Measurements from ENCODE around the gene CHST15. TPM values are rescaled to one million over a fixed set of nuclear protein-coding genes. Genes with fewer than 3 reads are reported as not detected.

The CHST15 gene
- total RNA-seq, 3 donors from 2014 or later: 4.8 to 64.5 (median 10.8) TPM

- TF ChIP-seq, protein P1, sequence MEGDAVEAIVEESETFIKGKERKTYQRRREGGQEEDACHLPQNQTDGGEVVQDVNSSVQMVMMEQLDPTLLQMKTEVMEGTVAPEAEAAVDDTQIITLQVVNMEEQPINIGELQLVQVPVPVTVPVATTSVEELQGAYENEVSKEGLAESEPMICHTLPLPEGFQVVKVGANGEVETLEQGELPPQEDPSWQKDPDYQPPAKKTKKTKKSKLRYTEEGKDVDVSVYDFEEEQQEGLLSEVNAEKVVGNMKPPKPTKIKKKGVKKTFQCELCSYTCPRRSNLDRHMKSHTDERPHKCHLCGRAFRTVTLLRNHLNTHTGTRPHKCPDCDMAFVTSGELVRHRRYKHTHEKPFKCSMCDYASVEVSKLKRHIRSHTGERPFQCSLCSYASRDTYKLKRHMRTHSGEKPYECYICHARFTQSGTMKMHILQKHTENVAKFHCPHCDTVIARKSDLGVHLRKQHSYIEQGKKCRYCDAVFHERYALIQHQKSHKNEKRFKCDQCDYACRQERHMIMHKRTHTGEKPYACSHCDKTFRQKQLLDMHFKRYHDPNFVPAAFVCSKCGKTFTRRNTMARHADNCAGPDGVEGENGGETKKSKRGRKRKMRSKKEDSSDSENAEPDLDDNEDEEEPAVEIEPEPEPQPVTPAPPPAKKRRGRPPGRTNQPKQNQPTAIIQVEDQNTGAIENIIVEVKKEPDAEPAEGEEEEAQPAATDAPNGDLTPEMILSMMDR (IDR thresholded peaks at IDR 0.05): no peak
- intact Hi-C loops (cut with DNase I, micrococcal nuclease): no loop called here
- ATAC-seq: no peak
These were observed 36.1 kb upstream of the CHST15 start for GRCh38 chr10:124129471-124129870.

DNA sequence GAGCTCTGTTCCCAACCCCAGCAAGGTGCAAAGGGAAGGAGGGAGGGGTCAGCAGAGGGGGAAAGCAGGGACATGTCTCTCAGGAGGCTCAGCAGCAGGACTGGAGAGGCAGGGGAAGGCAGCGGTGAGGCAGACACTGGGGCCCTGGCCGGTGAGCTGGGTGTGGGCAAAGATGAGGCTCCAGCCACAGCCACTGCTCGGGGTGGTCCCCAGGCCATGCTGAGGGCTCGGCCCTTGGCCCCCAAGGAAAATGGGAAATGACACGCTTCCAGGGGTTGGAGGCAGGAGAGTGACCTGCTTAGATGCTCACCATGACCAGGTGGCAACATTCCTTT lies 35.4 kb upstream of the CHST15 start:
- intact Hi-C loops (cut with DNase I, micrococcal nuclease): no loop called here
- DNase-seq (no peak), ATAC-seq (no peak)

More at GRCh38 chr10:124129471-124129870, 36.1 kb upstream of the CHST15 start:
- no peaks in the 10 kb centered on the region for H3K9me3 ChIP-seq
- H3K36me3 ChIP-seq (ENCODE audit: low read depth): no peaks in the 10 kb centered on the region
- DNase-seq: no peak
- no peaks in the 10 kb centered on the region for H3K4me1 ChIP-seq (ENCODE audit: low read depth)
- H3K4me3 ChIP-seq: no peak overlapping the region

GRCh38 chr10:124127965-124128810 lies 34.8 kb upstream of the CHST15 start:
- TF ChIP-seq, protein P1 (IDR thresholded peaks at IDR 0.05): no peak
- Histone ChIP-seq H3K9me3 (no peaks in the 10 kb centered on the region), H3K4me3 (no peak overlapping the region), H3K4me1 (ENCODE audit: low read depth) (no peaks in the 10 kb centered on the region), H3K36me3 (ENCODE audit: low read depth) (no peaks in the 10 kb centered on the region)
- intact Hi-C loops (cut with DNase I, micrococcal nuclease): no loop called here
- no peak for DNase-seq
- ATAC-seq: no peak

More for the DNA sequence above, 35.4 kb upstream of the CHST15 start:
- TF ChIP-seq, protein P1 (IDR thresholded peaks at IDR 0.05): no peak
- Histone ChIP-seq H3K4me1 (ENCODE audit: low read depth) (no peaks in the 10 kb centered on the region), H3K4me3 (no peak overlapping the region), H3K9me3 (no peaks in the 10 kb centered on the region), H3K36me3 (ENCODE audit: low read depth) (no peaks in the 10 kb centered on the region)

- H3K9me3 ChIP-seq: no peaks in the 10 kb centered on the region
- DNase-seq (no peak), ATAC-seq (no peak)
- intact Hi-C loops (cut with DNase I, micrococcal nuclease): no loop called here
- TF ChIP-seq, protein P1 (IDR thresholded peaks at IDR 0.05): no peak
- no peaks in the 10 kb centered on the region for H3K4me1 ChIP-seq (ENCODE audit: low read depth)
- no peaks in the 10 kb centered on the region for H3K36me3 ChIP-seq (ENCODE audit: low read depth)
- no peak overlapping the region for H3K4me3 ChIP-seq
These were observed 34.2 kb upstream of the CHST15 start for GRCh38 chr10:124127563-124127962.

DNA sequence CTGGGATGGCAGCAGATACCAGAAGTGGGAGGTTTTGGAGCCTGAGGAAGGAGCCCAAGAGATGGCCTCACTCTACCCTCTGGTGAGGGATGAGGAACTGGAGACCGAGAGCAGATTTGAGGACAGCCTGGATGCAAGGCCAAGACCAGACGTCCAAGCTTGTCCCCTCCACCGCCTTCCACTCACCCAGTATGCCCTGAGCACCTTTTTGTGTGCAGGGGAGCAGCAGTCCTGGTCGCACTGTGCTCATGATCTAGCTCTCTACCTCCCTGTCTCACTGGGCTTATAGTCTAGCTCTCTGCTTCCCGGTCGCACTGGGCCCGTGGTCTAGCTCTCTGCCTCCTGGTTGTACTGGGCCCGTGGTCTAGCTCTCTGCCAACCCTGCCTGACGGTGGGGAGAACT lies 33.6 kb upstream of the CHST15 start:
- ATAC-seq (no peak), DNase-seq (no peak)
- H3K4me3 ChIP-seq: no peak overlapping the region
- TF ChIP-seq, protein P1 (IDR thresholded peaks at IDR 0.05): no peak
- intact Hi-C loops (cut with DNase I, micrococcal nuclease): no loop called here
- no peaks in the 10 kb centered on the region for H3K9me3 ChIP-seq
- H3K36me3 ChIP-seq (ENCODE audit: low read depth): no peaks in the 10 kb centered on the region
- no peaks in the 10 kb centered on the region for H3K4me1 ChIP-seq (ENCODE audit: low read depth)
